Fibroblast of pulmonary artery (primary cell): Measurements from ENCODE around the gene NOC2L.

Experiments used
- DNase-seq: peaks from one replicate; pipeline ENCODE4 v3.0.0-alpha.2; 2010; ENCODE audit warnings: low read depth
- H3K4me3 ChIP-seq: replicated peaks from 2 replicates; pipeline ENCODE4 v1.5.1; 2011; ENCODE audit warnings: low read depth, mild to moderate bottlenecking, control low read depth, low read length, moderate library complexity
- CTCF ChIP-seq: IDR thresholded peaks from 2 replicates; pipeline ENCODE4 v1.5.1; 2011; ENCODE audit warnings: mild to moderate bottlenecking, control low read depth, low read length, inconsistent platforms; ENCODE audit errors: missing control alignments

NOC2L gene

GRCh38 chr1:916173-917075 is 42.6 kb downstream of the NOC2L start:
- peak; percentile 29 for DNase-seq
- no peak for TF ChIP-seq CTCF
- no peak overlapping the region for H3K4me3 ChIP-seq

GRCh38 chr1:915295-916172 is 43.5 kb downstream of the NOC2L start:
- DNase-seq = no peak
- H3K4me3 ChIP-seq = no peak overlapping the region

GRCh38 chr1:914891-915280 is 44.2 kb downstream of the NOC2L start:
- DNase-seq = no peak
- TF ChIP-seq CTCF = no peak

More at GRCh38 chr1:915295-916172, 43.5 kb downstream of the NOC2L start:
- no peak for TF ChIP-seq CTCF

GRCh38 chr1:914131-914890 is 44.7 kb downstream of the NOC2L start:
- H3K4me3 ChIP-seq = no peak overlapping the region
- no peak for DNase-seq
- no peak for TF ChIP-seq CTCF

More at GRCh38 chr1:914891-915280, 44.2 kb downstream of the NOC2L start:
- no peak overlapping the region for H3K4me3 ChIP-seq

GRCh38 chr1:913491-914130 is 45.4 kb downstream of the NOC2L start:
- DNase-seq = no peak

More at GRCh38 chr1:913491-914130, 45.4 kb downstream of the NOC2L start:
- no peak overlapping the region for H3K4me3 ChIP-seq
- no peak for TF ChIP-seq CTCF
